RWPE2 (cell line): Measurements from ENCODE around the gene MYO1A.

ENCODE experiments used
- ATAC-seq: fragments of 200-7000 bp; cut with Tn5 transposase; 3 replicates; pipeline ENCODE4 v1.9.1; 2021; ENCODE audit warnings: low read depth
- DNase-seq: peaks from one replicate; pipeline ENCODE4 v3.0.0-alpha.2; 2020; ENCODE audit warnings: low spot score
- H3K27ac ChIP-seq: fragments of 450-650 bp; 2 replicates; pipeline ENCODE4 v1.5.1; 2017; ENCODE audit warnings: mild to moderate bottlenecking; ENCODE audit not compliant: poor library complexity, severe bottlenecking
- H3K27me3 ChIP-seq: fragments of 250-450 bp; sonication (Bioruptor Pico); 2 replicates; pipeline ENCODE4 v1.5.1; 2021; ENCODE audit warnings: mild to moderate bottlenecking, moderate library complexity; ENCODE audit not compliant: insufficient read depth, poor library complexity, severe bottlenecking
- H3K36me3 ChIP-seq: fragments of 250-450 bp; sonication (Bioruptor Pico); 2 replicates; pipeline ENCODE4 v1.5.1; 2020; ENCODE audit warnings: low read depth, mild to moderate bottlenecking, moderate library complexity
- H3K4me1 ChIP-seq: fragments of 250-450 bp; sonication (Bioruptor Pico); 2 replicates; pipeline ENCODE4 v1.5.1; 2021; ENCODE audit warnings: mild to moderate bottlenecking, moderate library complexity; ENCODE audit not compliant: insufficient read depth, poor library complexity, severe bottlenecking
- H3K4me3 ChIP-seq: fragments of 250-450 bp; sonication (Bioruptor Pico); 2 replicates; pipeline ENCODE4 v1.5.1; 2021; ENCODE audit warnings: mild to moderate bottlenecking, moderate library complexity; ENCODE audit not compliant: severe bottlenecking
- H3K9me3 ChIP-seq: fragments of 250-450 bp; sonication (Bioruptor Pico); 2 replicates; pipeline ENCODE4 v1.5.1; 2021; ENCODE audit warnings: mild to moderate bottlenecking, moderate library complexity; ENCODE audit not compliant: severe bottlenecking
- CTCF ChIP-seq: fragments of 450-650 bp; IDR thresholded peaks from one replicate; pipeline ENCODE4 v1.5.1; 2017; ENCODE audit warnings: mild to moderate bottlenecking, moderate library complexity; ENCODE audit not compliant: poor library complexity, severe bottlenecking

MYO1A gene

GRCh38 chr12:57096099-57096572, 46.2 kb upstream of the MYO1A start:
- Histone ChIP-seq H3K36me3 (peaks cover 52% of the 10 kb centered on the region), H3K4me3 (no peak overlapping the region), H3K27me3 (no peaks in the 10 kb centered on the region), H3K4me1 (peaks cover 20% of the 10 kb centered on the region), H3K27ac (peak overlapping the region; percentile 61), H3K9me3 (no peaks in the 10 kb centered on the region)
- TF ChIP-seq CTCF = no peak
- ATAC-seq (peak; percentile 87), DNase-seq (peak; percentile 96)

DNA sequence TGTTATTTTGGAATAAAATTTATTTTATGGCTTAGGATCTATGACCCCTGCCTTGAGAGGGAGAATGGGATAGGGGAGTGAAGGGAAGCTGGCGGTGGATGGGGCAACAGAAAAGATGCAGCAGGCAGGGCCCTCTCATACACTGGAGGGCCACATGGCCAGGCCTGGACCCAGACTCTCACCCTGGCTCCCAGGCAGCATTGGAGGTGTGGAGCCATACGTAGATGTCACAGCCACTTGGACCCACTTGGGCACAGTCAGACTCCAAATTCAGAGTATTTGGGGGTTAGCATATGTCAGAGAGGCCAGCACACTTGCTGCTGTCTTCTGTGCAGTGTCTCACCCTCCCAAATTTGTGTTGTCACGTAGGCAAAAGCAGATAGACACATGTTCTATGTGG, 45.5 kb upstream of the MYO1A start:
- H3K27ac ChIP-seq = peak overlapping the region; percentile 61
- H3K4me1 ChIP-seq = peaks cover 20% of the 10 kb centered on the region
- ATAC-seq = no peak
- H3K27me3 ChIP-seq = no peaks in the 10 kb centered on the region
- H3K36me3 ChIP-seq = peaks cover 59% of the 10 kb centered on the region
- no peak overlapping the region for H3K4me3 ChIP-seq
- DNase-seq = no peak
- H3K9me3 ChIP-seq = no peaks in the 10 kb centered on the region
- TF ChIP-seq CTCF = no peak

- DNase-seq = no peak
- Histone ChIP-seq H3K27me3 (no peaks in the 10 kb centered on the region), H3K4me1 (peaks cover 20% of the 10 kb centered on the region), H3K4me3 (no peak overlapping the region), H3K27ac (peak overlapping the region; percentile 61), H3K36me3 (peaks cover 62% of the 10 kb centered on the region), H3K9me3 (no peaks in the 10 kb centered on the region)
- no peak for TF ChIP-seq CTCF
- no peak for ATAC-seq
These were observed 44.6 kb upstream of the MYO1A start for GRCh38 chr12:57094208-57095160.

DNA sequence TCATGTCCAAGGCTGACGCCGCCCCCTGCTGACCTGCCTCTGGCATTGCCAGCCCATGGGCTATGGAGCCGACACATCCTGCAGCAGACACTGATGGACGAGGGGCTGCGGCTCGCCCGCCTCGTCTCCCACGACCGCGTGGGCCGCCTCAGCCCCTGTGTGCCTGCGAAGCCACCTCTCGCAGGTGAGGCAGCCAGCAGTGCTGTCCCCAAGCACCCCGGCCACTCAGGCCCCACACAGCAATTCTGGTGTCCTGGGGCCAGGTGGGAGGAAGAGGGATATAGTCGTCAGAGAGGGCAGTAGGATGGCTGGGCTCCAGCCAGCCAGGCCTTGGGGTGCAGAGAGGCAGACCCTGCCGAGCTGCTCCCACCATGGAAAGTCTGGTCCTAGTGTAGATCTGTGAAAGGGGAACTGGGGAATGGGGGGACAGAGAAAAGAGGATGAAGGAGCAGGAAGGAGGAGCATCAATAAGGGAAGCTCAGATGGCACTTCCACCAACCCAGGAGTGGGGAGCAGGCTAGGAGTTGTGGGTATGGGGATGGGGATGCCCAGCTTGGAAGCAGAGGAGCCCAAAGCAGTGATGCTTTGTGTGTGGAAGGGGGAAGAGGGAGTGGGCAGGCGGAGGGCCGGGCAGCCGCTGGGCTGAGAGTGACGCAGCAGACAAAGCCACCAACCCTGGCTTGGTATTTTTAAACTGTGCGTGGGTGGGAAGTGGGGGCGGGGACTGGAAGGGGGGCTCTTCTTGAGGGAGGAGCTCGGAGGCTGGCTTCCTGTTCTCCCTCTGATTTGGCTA, 43.7 kb upstream of the MYO1A start:
- no peak for DNase-seq
- peak overlapping the region; percentile 61 for H3K27ac ChIP-seq

More for the DNA sequence above, 43.7 kb upstream of the MYO1A start:
- Histone ChIP-seq H3K9me3 (no peaks in the 10 kb centered on the region), H3K27me3 (no peaks in the 10 kb centered on the region), H3K36me3 (peaks cover 62% of the 10 kb centered on the region), H3K4me1 (peaks cover 20% of the 10 kb centered on the region), H3K4me3 (no peak overlapping the region)
- TF ChIP-seq CTCF = peak; percentile 52
- ATAC-seq = no peak; the same call in 2 of the 3 replicates
